Endodermal cell (in vitro differentiated cells): ENCODE data around the gene SUCLG2. TPM values are rescaled to one million over a fixed set of nuclear protein-coding genes. Genes with fewer than 3 reads are reported as not detected.

Experiments
- DNase-seq: peaks from one replicate; pipeline ENCODE4 v3.0.0-alpha.2; 2017
- H3K27ac ChIP-seq: 2 replicates; pipeline ENCODE4 v1.5.1; 2013; ENCODE audit warnings: mild to moderate bottlenecking, low read depth, low read length, moderate library complexity
- H3K27me3 ChIP-seq: 2 replicates; pipeline ENCODE4 v1.6.1; 2013; ENCODE audit warnings: mild to moderate bottlenecking, low read length, moderate library complexity; ENCODE audit not compliant: insufficient read depth, control insufficient read depth, poor library complexity, severe bottlenecking
- H3K36me3 ChIP-seq: 2 replicates; pipeline ENCODE4 v1.7.0; 2013; ENCODE audit warnings: mild to moderate bottlenecking, low read length, moderate library complexity; ENCODE audit not compliant: control insufficient read depth, insufficient read depth
- H3K4me1 ChIP-seq: one replicate; pipeline ENCODE4 v1.7.0; 2013; ENCODE audit warnings: low read length; ENCODE audit not compliant: control insufficient read depth, insufficient read depth
- H3K4me3 ChIP-seq: 2 replicates; pipeline ENCODE4 v1.5.1; 2013; ENCODE audit warnings: mild to moderate bottlenecking, low read length, moderate library complexity
- H3K9ac ChIP-seq: 2 replicates; pipeline ENCODE4 v1.6.1; 2013; ENCODE audit warnings: mild to moderate bottlenecking, low read length, moderate library complexity; ENCODE audit not compliant: poor library complexity, severe bottlenecking; ENCODE audit errors: extremely low read depth
- H3K9me3 ChIP-seq: 2 replicates; pipeline ENCODE4 v1.6.1; 2013; ENCODE audit warnings: mild to moderate bottlenecking, low read length, moderate library complexity; ENCODE audit not compliant: control insufficient read depth
- H3K27ac Mint-ChIP-seq: 2 replicates; pipeline ENCODE4 v1.8.0; 2020; ENCODE audit warnings: mixed read lengths
- H3K27me3 Mint-ChIP-seq: 2 replicates; pipeline ENCODE4 v1.8.0; 2021; ENCODE audit warnings: mild to moderate bottlenecking, mixed read lengths; ENCODE audit not compliant: insufficient read depth
- H3K36me3 Mint-ChIP-seq: 2 replicates; pipeline ENCODE4 v1.8.0; 2020; ENCODE audit warnings: low read depth, mixed read lengths
- H3K4me1 Mint-ChIP-seq: 2 replicates; pipeline ENCODE4 v1.8.0; 2020; ENCODE audit warnings: mixed read lengths
- H3K4me3 Mint-ChIP-seq: 2 replicates; pipeline ENCODE4 v1.8.0; 2020; ENCODE audit warnings: mild to moderate bottlenecking, moderate library complexity, mixed read lengths
- H3K9me3 Mint-ChIP-seq: 2 replicates; pipeline ENCODE4 v1.8.0; 2020; ENCODE audit warnings: mild to moderate bottlenecking, mixed read lengths
- CTCF ChIP-seq: fragments of 200-600 bp; sonication (generic); conservative IDR thresholded peaks from 2 replicates; pipeline ENCODE4 v1.5.0; 2021; ENCODE audit warnings: antibody characterized with exemption, mild to moderate bottlenecking
- WGBS, 2 experiments: methylation state at CpG; one replicate each; pipeline versions ENCODE4 v1.1.5 to v1.1.7; 2013; ENCODE audit warnings: missing lambda C conversion rate in 2 of 2, mixed read lengths in 1 of 2; ENCODE audit not compliant: insufficient coverage in 1 of 2, insufficient read length in 1 of 2; 5-methylcytosine and 5-hydroxymethylcytosine counted together
- total RNA-seq, 2 donors: library from RNA; stranded (reverse); fragmentation: NEBNext Ultra II Directional in 1 of 2; extraction: Animal tissue kit (Norgen Biotek cat#: 25700) in 1 of 2; gene quantifications; 2 replicates in 1 of 2; 3 replicates in 1 of 2; pipeline ENCODE4 v1.2.1, GENCODE V29; 2021

SUCLG2 gene
- total RNA-seq, 2 donors from 2014 or later: 42.4 to 57.3 TPM

GRCh38 chr3:67458896-67459530 is 195.4 kb downstream of the SUCLG2 start:
- Histone ChIP-seq H3K9me3 (no peaks in the 10 kb centered on the region), H3K9ac (no peak overlapping the region), H3K36me3 (no peaks in the 10 kb centered on the region), H3K27me3 (no peaks in the 10 kb centered on the region), H3K4me1 (no peaks in the 10 kb centered on the region), H3K27ac (no peak overlapping the region), H3K4me3 (no peak overlapping the region)
- no peak for DNase-seq
- no peak overlapping the region for H3K4me3 Mint-ChIP-seq
- H3K4me1 Mint-ChIP-seq: no peaks in the 10 kb centered on the region
- no peaks in the 10 kb centered on the region for H3K36me3 Mint-ChIP-seq
- no peaks in the 10 kb centered on the region for H3K27me3 Mint-ChIP-seq
- WGBS, 2 experiments: 88 to 100% methylated on average over 2 of the region's 4 CpGs
- TF ChIP-seq CTCF: no peak
- H3K9me3 Mint-ChIP-seq: no peaks in the 10 kb centered on the region
- no peak overlapping the region for H3K27ac Mint-ChIP-seq

DNA sequence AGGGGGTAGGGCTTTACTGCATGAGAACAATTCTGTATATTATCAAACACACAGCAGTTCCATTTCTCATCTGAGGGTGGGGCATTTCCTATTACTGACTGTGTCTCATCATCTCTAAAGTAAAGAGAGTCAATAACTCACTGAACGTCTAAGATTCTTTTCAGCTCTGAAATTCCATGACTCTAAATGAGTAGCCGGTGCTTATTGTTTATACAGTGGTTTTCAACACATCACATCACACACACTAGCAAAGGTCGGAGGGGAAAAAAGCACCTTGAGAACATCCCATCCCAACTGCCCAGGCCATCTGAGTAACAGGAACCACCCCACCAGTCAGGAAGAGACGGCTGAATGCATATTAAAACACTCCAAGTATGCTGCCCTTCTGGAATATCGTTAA is 196.0 kb downstream of the SUCLG2 start:
- H3K27ac ChIP-seq: no peak overlapping the region
- no peaks in the 10 kb centered on the region for H3K36me3 ChIP-seq
- Mint-ChIP-seq H3K4me1 (no peaks in the 10 kb centered on the region), H3K9me3 (no peaks in the 10 kb centered on the region), H3K27me3 (no peaks in the 10 kb centered on the region), H3K36me3 (no peaks in the 10 kb centered on the region), H3K4me3 (no peak overlapping the region), H3K27ac (no peak overlapping the region)
- no peaks in the 10 kb centered on the region for H3K27me3 ChIP-seq
- H3K9me3 ChIP-seq: no peaks in the 10 kb centered on the region
- no peak for TF ChIP-seq CTCF
- H3K9ac ChIP-seq: no peak overlapping the region
- no peak overlapping the region for H3K4me3 ChIP-seq
- 88 to 100% methylated on average over 3 to 5 of the region's 5 CpGs for WGBS, 2 experiments
- DNase-seq: no peak
- no peaks in the 10 kb centered on the region for H3K4me1 ChIP-seq

GRCh38 chr3:67453628-67454027 is 200.8 kb downstream of the SUCLG2 start:
- H3K4me3 Mint-ChIP-seq: no peak overlapping the region

More at GRCh38 chr3:67453628-67454027, 200.8 kb downstream of the SUCLG2 start:
- Mint-ChIP-seq H3K27me3 (no peaks in the 10 kb centered on the region), H3K36me3 (no peaks in the 10 kb centered on the region), H3K4me1 (no peaks in the 10 kb centered on the region), H3K27ac (no peak overlapping the region), H3K9me3 (no peaks in the 10 kb centered on the region)
- no peaks in the 10 kb centered on the region for H3K27me3 ChIP-seq
- H3K36me3 ChIP-seq: no peaks in the 10 kb centered on the region
- no peak for TF ChIP-seq CTCF
- WGBS, 2 experiments: 100% methylated on average over 3 of the region's 3 CpGs; no CpG with 5 or more reads in 1 of the 2 experiments
- DNase-seq: no peak
- H3K27ac ChIP-seq: no peak overlapping the region
- no peaks in the 10 kb centered on the region for H3K9me3 ChIP-seq
- H3K4me3 ChIP-seq: no peak overlapping the region
- no peaks in the 10 kb centered on the region for H3K4me1 ChIP-seq
- no peak overlapping the region for H3K9ac ChIP-seq
